GM20000 (cell line): ENCODE data around the gene NBAS.
"Not testable (repeated sequence)": the region's sequence is repeated elsewhere in the genome, so short reads cannot be mapped to it uniquely, and the experiment has no call there.

ENCODE experiments used
- DNase-seq: peaks from one replicate; pipeline ENCODE4 v3.0.0; 2012; ENCODE audit warnings: low spot score
- TF ChIP-seq, protein P1 (sequence below): IDR thresholded peaks from 2 replicates; pipeline ENCODE4 v1.5.1; 2012; ENCODE audit warnings: mild to moderate bottlenecking, control low read depth; ENCODE audit errors: extremely low read depth, missing control alignments

The NBAS gene

DNA sequence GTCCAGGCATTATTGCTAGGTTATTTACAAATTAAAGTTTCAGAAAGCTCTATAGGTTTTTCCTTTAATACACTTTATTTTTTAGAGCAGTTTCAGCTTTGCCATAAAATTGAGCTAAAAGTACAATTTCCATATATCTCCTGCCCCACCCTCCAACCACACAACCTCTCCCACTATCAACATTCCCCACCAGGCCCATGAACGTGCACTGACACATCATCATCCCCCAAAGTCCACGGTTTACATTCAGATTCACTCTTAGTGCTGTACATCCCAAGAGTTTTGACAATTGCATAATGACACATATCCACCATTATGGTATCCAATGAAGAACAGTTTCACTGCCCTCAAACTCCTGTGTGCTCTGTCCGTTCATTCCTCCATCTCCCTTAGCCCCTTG lies 139.4 kb downstream of the NBAS start:
- no peak for DNase-seq
- TF ChIP-seq, protein P1, sequence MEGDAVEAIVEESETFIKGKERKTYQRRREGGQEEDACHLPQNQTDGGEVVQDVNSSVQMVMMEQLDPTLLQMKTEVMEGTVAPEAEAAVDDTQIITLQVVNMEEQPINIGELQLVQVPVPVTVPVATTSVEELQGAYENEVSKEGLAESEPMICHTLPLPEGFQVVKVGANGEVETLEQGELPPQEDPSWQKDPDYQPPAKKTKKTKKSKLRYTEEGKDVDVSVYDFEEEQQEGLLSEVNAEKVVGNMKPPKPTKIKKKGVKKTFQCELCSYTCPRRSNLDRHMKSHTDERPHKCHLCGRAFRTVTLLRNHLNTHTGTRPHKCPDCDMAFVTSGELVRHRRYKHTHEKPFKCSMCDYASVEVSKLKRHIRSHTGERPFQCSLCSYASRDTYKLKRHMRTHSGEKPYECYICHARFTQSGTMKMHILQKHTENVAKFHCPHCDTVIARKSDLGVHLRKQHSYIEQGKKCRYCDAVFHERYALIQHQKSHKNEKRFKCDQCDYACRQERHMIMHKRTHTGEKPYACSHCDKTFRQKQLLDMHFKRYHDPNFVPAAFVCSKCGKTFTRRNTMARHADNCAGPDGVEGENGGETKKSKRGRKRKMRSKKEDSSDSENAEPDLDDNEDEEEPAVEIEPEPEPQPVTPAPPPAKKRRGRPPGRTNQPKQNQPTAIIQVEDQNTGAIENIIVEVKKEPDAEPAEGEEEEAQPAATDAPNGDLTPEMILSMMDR = no peak

DNA sequence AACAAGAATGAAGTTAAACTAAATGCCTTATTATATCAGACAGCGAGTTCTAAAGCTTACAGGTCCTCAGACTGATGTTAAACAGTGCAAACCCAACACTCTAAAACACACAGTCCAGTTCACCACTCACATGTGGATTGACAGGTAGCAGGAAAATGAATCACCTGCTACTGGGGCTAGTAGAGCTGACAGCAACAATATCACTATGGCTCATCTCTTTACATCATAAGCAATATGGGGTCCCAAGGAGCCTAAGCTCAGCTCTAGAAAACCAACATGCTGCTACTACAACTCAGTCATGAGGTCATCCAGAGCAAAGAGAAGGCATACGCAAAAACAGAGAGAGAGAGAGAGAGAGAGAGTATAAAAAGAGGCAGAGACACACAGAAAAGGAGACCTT lies 145.4 kb downstream of the NBAS start:
- no peak for DNase-seq
- TF ChIP-seq, protein P1 = no peak

DNA sequence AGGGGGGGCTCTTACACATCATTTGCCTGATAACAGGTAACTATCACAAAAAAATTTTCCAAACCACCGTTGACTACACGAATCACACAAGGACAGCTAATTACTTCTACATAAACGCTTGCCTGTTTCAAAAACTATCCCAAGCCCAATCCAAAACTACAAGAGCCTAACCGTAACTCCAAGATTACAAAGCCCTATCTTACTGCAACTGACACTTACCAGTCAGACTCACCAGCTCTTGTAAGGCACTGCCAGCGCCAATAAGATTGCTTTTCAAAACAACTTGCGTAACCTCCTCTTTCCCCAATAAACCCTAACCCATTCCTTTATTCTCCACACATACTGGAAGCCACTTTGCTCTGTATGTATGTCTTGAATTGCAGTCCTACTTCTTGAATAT lies 148.4 kb downstream of the NBAS start:
- DNase-seq = no peak
- TF ChIP-seq, protein P1 = no peak

DNA sequence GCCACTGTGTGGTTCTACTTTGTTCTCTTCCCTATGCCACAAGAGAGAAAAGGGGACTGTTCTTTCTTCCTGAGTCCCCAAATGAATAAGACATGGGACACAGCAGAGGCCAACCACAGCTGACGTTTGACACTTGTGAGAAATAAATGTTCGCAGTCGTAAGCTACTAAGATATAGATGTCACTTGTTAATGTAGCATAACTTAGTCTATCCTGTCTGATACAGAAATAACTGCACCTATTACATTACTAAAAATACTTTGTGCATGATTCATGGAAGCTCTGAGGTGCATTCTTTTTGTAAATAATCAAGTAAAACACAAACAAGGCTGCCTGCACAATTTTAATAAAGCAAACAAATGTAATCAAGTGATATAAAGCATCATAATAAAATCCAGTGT lies 148.8 kb downstream of the NBAS start:
- TF ChIP-seq, protein P1 = no peak
- no peak for DNase-seq

DNA sequence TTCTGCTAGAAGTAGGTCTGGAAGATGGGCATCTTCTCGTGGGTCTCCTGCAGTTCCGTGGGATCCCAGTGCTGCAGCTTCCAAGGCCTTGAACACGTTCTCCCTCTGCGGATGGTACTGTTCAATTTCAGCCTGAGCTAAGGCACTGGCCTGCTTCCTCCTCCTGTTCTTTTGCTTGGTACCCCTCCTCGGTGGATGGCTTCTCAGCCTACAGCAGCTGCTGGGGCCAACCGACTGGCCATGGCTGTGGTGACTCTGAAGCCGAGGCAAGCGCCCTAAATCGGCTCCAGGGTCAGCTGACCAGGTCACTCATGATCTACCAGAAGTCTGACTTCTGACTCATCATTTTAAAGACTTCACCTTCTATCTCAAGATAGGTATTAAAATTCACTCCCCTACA lies 150.2 kb downstream of the NBAS start:
- TF ChIP-seq, protein P1 = no peak
- no peak for DNase-seq

DNA sequence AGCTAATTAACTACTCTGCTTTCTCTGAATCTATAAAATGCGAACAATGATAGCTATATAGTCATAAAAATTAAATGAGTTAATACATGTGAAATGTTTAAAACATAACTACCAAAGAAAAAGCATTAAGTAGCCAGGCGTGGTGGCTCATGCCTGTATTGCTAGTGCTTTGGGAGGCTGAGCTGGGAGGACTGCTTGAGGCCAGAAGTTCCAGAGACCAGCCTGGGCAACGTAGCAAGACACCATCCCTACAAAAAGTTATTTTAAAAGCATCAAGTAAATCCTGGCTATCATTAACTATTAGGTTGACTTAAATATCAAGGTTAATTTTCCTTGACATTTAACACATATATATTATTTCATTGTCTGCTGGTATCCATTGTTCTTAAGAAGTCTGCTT lies 152.4 kb downstream of the NBAS start:
- DNase-seq = no peak
- TF ChIP-seq, protein P1 = no peak

DNA sequence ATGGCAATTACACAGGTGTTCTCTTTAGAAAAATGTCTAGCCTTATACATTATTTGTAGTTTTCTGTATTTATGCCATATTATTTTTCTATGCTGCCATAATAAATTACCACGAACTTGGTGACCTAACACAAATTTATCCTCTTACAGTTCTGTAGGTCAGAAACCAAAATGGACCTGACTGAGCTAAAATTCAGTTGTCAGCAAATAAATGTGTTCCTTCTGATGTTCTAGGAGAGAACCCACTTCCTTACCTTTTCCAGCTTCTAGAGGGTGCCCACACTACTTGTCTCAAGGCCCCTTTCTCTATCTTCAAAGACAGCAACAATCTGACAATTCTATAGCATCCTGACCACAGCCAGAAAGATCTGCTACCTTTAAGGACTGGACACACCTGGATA lies 153.5 kb downstream of the NBAS start:
- DNase-seq = no peak
- TF ChIP-seq, protein P1 = no peak

DNA sequence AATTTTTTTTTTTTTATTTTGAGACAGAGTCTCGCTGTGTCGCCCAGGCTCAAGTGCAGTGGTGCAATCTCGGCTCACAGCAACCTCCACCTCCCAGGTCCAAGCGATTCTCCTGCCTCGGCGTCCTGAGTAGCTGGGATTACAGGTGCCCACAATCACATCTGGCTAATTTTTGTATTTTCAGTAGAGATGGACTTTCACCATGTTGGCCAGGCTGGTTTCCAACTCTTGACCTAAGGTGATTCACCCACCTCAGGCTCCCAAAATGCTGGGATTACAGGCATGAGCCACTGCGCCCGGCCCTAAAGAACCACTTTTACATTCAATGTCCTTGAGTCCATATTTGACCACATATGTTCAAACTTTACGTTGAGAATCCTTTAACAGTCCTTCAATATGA lies 156.6 kb downstream of the NBAS start:
- not testable (repeated sequence) for DNase-seq
